Activated CD4-positive, alpha-beta T cell treated with anti-CD3 and anti-CD28 coated beads, Interleukin-2, Interleukin-6, amounts not matched to agents 100 ng/mL and 50 ng/mL, durations not matched to agents 16 hours and 8 hours (primary cell): ENCODE measurements around the gene SPG11.
A peak's percentile ranks its signal among the peaks of the same experiment; 100 is the strongest.
"Not testable (repeated sequence)": the region's sequence is repeated elsewhere in the genome, so short reads cannot be mapped to it uniquely, and the experiment has no call there.

Experiments
- DNase-seq: peaks from one replicate; pipeline ENCODE4 v3.0.0-alpha.2; 2020

SPG11 gene

GRCh38 chr15:44682211-44682610 lies 18.7 kb upstream of the SPG11 start:
- no peak for DNase-seq

GRCh38 chr15:44676676-44677075 lies 13.2 kb upstream of the SPG11 start:
- DNase-seq = peak; percentile 36

- DNase-seq = no peak
Measured at GRCh38 chr15:44675911-44676310, 12.4 kb upstream of the SPG11 start.

- DNase-seq = no peak
Measured at GRCh38 chr15:44673639-44674038, 10.2 kb upstream of the SPG11 start.

GRCh38 chr15:44670087-44670950 lies 6.9 kb upstream of the SPG11 start:
- no peak for DNase-seq

GRCh38 chr15:44668921-44669320 lies 5.5 kb upstream of the SPG11 start:
- no peak for DNase-seq

- no peak for DNase-seq
Measured at GRCh38 chr15:44667039-44667360, 3.5 kb upstream of the SPG11 start.

GRCh38 chr15:44666210-44667038 lies 3.0 kb upstream of the SPG11 start:
- DNase-seq = no peak

- peak; percentile 91 for DNase-seq
Measured at GRCh38 chr15:44662478-44663409, 718 bp downstream of the SPG11 start.

GRCh38 chr15:44661576-44661975 lies 1.9 kb downstream of the SPG11 start:
- DNase-seq = no peak

GRCh38 chr15:44659056-44659455 lies 4.4 kb downstream of the SPG11 start:
- DNase-seq = no peak

- DNase-seq = no peak
Measured at GRCh38 chr15:44657378-44657777, 6.1 kb downstream of the SPG11 start.

GRCh38 chr15:44656913-44657312 lies 6.5 kb downstream of the SPG11 start:
- DNase-seq = no peak

- no peak for DNase-seq
Measured at GRCh38 chr15:44656298-44656697, 7.2 kb downstream of the SPG11 start.

- no peak for DNase-seq
Measured at GRCh38 chr15:44654858-44655257, 8.6 kb downstream of the SPG11 start.

GRCh38 chr15:44647637-44648036 lies 15.8 kb downstream of the SPG11 start:
- no peak for DNase-seq

GRCh38 chr15:44647036-44647435 lies 16.4 kb downstream of the SPG11 start:
- peak; percentile 36 for DNase-seq

GRCh38 chr15:44646460-44646859 lies 17.0 kb downstream of the SPG11 start:
- no peak for DNase-seq

GRCh38 chr15:44641651-44642050 lies 21.8 kb downstream of the SPG11 start:
- no peak for DNase-seq

GRCh38 chr15:44636976-44637375 lies 26.5 kb downstream of the SPG11 start:
- DNase-seq = no peak

- peak; percentile 65 for DNase-seq
Measured at GRCh38 chr15:44633603-44634002, 29.9 kb downstream of the SPG11 start.

GRCh38 chr15:44625286-44625685 lies 38.2 kb downstream of the SPG11 start:
- not testable (repeated sequence) for DNase-seq

GRCh38 chr15:44623178-44623577 lies 40.3 kb downstream of the SPG11 start:
- peak; percentile 16 for DNase-seq
